ENCODE results near the gene REX1BD. TPM values are rescaled to one million over a fixed set of nuclear protein-coding genes. Genes with fewer than 3 reads are reported as not detected.

REX1BD gene
- total and polyA plus RNA-seq, 2 of the 13 experiments (the other 11 are each of a cell fraction or from before 2014, with no cell fraction given), result 7.5 to 25.4 TPM

DNA sequence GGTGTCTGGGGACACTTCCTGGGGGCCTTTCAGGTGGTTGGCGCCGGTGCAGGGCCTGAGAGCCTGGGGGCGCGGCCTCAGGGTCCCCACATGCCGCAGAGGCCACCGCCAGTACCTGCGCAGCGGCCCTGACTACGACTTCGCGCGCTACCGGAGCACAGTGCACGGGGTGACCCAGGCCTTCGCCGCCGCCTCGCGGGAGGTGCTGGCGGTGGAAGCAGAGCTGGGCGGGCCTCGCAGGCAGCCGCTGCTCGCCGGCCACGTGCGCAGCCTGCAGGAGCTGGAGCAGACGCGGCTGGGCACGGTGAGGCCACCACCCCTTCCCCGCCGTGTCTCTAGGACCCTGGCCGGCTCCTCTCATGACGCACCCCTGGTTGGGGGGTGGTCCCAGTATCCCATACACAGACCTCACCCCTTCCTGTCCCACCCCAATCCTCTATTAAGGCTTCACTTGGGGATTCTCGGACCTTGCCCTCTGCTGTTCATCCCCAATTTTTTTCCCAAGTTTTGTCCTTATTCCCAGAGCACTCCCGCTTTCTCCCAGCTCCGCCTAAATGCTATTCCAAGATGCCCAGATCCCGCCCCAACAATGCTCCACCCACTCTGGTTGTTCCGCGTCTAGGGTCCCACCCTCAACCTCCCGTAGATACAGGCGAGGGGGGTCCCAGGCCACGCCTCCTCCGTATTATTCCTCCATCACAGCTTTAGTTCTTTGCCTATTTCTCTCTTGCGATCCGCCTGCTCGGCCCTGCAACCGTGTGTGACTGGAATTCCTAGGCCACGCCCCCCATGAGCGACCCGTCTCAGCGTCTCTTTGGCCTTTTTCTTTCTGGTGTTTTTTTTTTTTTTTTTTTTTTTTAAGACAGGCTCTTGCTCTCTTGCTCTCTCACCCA, 1.0 kb downstream of the REX1BD start (continued):
- TF ChIP-seq ZNF280B (CRISPR knock-in tag; IDR thresholded peaks at IDR 0.05; ENCODE audit: borderline replicate concordance), result peak; percentile 95
- TF ChIP-seq CREB1 (IDR thresholded peaks at IDR 0.05), result no peak
- TF ChIP-seq CREB1 (CRISPR knock-in tag; IDR thresholded peaks at IDR 0.05), result no peak
- TF ChIP-seq, protein P1, sequence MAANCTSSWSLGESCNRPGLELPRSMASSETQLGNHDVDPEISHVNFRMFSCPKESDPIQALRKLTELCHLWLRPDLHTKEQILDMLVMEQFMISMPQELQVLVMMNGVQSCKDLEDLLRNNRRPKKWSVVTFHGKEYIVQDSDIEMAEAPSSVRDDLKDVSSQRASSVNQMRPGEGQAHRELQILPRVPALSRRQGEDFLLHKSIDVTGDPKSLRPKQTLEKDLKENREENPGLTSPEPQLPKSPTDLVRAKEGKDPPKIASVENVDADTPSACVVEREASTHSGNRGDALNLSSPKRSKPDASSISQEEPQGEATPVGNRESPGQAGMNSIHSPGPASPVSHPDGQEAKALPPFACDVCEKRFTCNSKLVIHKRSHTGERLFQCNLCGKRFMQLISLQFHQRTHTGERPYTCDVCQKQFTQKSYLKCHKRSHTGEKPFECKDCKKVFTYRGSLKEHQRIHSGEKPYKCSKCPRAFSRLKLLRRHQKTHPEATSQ (CRISPR knock-in tag; IDR thresholded peaks at IDR 0.05; ENCODE audit: borderline replicate concordance), result 0 out of 2 replicates have a peak, but pooled peaks have one; percentile 46
- TF ChIP-seq U2AF1 (optimal IDR thresholded peaks at IDR 0.05; ENCODE audit: low read depth, low read length), result no peak
- TF ChIP-seq ZNF430 (CRISPR knock-in tag; IDR thresholded peaks at IDR 0.05), result peak; percentile 93; the same call in 1 of the 2 replicates
- TF ChIP-seq TARDBP (CRISPR knock-in tag; IDR thresholded peaks at IDR 0.05), result peak; percentile 21
- TF ChIP-seq, protein P2, sequence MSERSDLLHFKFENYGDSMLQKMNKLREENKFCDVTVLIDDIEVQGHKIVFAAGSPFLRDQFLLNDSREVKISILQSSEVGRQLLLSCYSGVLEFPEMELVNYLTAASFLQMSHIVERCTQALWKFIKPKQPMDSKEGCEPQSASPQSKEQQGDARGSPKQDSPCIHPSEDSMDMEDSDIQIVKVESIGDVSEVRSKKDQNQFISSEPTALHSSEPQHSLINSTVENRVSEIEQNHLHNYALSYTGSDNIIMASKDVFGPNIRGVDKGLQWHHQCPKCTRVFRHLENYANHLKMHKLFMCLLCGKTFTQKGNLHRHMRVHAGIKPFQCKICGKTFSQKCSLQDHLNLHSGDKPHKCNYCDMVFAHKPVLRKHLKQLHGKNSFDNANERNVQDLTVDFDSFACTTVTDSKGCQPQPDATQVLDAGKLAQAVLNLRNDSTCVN (CRISPR knock-in tag; IDR thresholded peaks at IDR 0.05; ENCODE audit: borderline replicate concordance), result peak; percentile 92
- peak; percentile 77; the same call in 1 of the 2 replicates for TF ChIP-seq ZSCAN9 (CRISPR knock-in tag; IDR thresholded peaks at IDR 0.05; ENCODE audit: borderline replicate concordance)
- peak; percentile 88; the same call in 1 of the 2 replicates for TF ChIP-seq ZNF839 (CRISPR knock-in tag; IDR thresholded peaks at IDR 0.05; ENCODE audit: borderline replicate concordance)
- peak; percentile 77 for TF ChIP-seq SAFB2 (CRISPR knock-in tag; IDR thresholded peaks at IDR 0.05; ENCODE audit: borderline replicate concordance, low read depth)
- TF ChIP-seq ZNF101 (CRISPR knock-in tag; IDR thresholded peaks at IDR 0.05; ENCODE audit: borderline replicate concordance, low read depth), result no peak
- peak; percentile 98 for TF ChIP-seq AKAP8 (CRISPR knock-in tag; IDR thresholded peaks at IDR 0.05)
- TF ChIP-seq ATF3 (CRISPR knock-in tag; IDR thresholded peaks at IDR 0.05), result 0 out of 2 replicates have a peak, but pooled peaks have one; percentile 17
- TF ChIP-seq ZBTB44 (CRISPR knock-in tag; IDR thresholded peaks at IDR 0.05), result 0 out of 2 replicates have a peak, but pooled peaks have one; percentile 57
- TF ChIP-seq ZNF367 (CRISPR knock-in tag; IDR thresholded peaks at IDR 0.05; ENCODE audit: borderline replicate concordance), result 0 out of 2 replicates have a peak, but pooled peaks have one; percentile 87
